DOHH2 (cell line): ENCODE measurements around the gene IGF1R.

Source experiments
- EZH2phosphoT487 ChIP-seq: fragments of 200-600 bp; sonication (generic); IDR thresholded peaks from 2 replicates; pipeline ENCODE4 v1.6.1; 2017; ENCODE audit warnings: borderline replicate concordance, mild to moderate bottlenecking, antibody characterized with exemption, low read length, moderate library complexity, mixed read lengths
- TF ChIP-seq, protein P1 (sequence below): fragments of 200-600 bp; sonication (generic); IDR thresholded peaks from one replicate; pipeline ENCODE4 v1.5.1; 2014; ENCODE audit warnings: antibody characterized with exemption, mild to moderate bottlenecking, low read depth, low read length; ENCODE audit not compliant: poor library complexity, severe bottlenecking

GRCh38 chr15:98700519-98700918 lies 52.2 kb downstream of the IGF1R start:
- TF ChIP-seq, protein P1, sequence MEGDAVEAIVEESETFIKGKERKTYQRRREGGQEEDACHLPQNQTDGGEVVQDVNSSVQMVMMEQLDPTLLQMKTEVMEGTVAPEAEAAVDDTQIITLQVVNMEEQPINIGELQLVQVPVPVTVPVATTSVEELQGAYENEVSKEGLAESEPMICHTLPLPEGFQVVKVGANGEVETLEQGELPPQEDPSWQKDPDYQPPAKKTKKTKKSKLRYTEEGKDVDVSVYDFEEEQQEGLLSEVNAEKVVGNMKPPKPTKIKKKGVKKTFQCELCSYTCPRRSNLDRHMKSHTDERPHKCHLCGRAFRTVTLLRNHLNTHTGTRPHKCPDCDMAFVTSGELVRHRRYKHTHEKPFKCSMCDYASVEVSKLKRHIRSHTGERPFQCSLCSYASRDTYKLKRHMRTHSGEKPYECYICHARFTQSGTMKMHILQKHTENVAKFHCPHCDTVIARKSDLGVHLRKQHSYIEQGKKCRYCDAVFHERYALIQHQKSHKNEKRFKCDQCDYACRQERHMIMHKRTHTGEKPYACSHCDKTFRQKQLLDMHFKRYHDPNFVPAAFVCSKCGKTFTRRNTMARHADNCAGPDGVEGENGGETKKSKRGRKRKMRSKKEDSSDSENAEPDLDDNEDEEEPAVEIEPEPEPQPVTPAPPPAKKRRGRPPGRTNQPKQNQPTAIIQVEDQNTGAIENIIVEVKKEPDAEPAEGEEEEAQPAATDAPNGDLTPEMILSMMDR = no peak
- no peak for TF ChIP-seq EZH2phosphoT487
